Measurements from ENCODE around the gene FBXO45. TPM values are rescaled to one million over a fixed set of nuclear protein-coding genes. Genes with fewer than 3 reads are reported as not detected.

FBXO45 gene
- total and polyA plus RNA-seq, 2 donors (not counting 1 experiment from before 2014, with no cell fraction given), result 0.98 to 4.7 TPM

DNA sequence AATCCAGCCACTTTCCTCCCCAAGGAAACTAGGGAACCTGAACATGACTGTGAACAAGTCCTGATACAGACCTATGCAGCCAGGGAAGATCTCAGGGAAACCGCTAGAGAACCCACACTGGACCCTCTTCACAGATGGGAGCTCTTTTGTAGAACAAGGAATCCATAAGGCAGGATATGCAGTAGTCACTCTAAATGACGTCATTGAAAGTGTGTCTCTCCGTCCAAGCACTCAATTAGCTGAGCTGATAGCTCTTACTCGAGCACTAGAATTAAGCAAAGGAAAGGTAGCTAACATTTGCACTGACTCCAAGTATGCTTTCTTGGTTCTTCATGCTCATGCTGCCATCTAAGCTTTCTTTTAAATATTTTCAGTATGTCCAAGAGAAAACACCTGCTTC, 43.3 kb upstream of the FBXO45 start:
- no peaks in the 10 kb centered on the region for H3K27me3 Mint-ChIP-seq
- peaks cover 7% of the 10 kb centered on the region for H3K4me1 Mint-ChIP-seq
- Histone ChIP-seq H3K9me3 (ENCODE audit: control extremely low read depth in 1 of 3, control insufficient read depth in 2 of 3, insufficient read depth in 1 of 3, low read length in 2 of 3) (peaks cover 1 to 48% (median 22%) of the 10 kb centered on the region in 3 donors), H3K4me1 (ENCODE audit: control insufficient read depth in 2 of 2, insufficient read depth in 2 of 2, low read length in 2 of 2) (peaks cover 6 to 8% of the 10 kb centered on the region in 2 donors), H2AFZ (ENCODE audit: insufficient read depth, low read depth, low read length, poor library complexity, severe bottlenecking) (no peak overlapping the region), H3K9ac (ENCODE audit: low read length) (no peak overlapping the region), H3K79me2 (ENCODE audit: control insufficient read depth, insufficient read depth, low read length) (no peaks in the 10 kb centered on the region), H3K4me3 (ENCODE audit: control extremely low read depth in 1 of 5, extremely low read depth in 1 of 5, insufficient read depth in 1 of 5, low read depth in 2 of 5, low read length in 4 of 5) (no peak overlapping the region), H3K27ac (ENCODE audit: low read length in 2 of 2) (no peak overlapping the region), H3K36me3 (replicated peaks in 1 of 2; ENCODE audit: control extremely low read depth in 1 of 2, control insufficient read depth in 1 of 2, extremely low read depth in 1 of 2, insufficient read depth in 2 of 2, low read length in 1 of 2) (no peaks in the 10 kb centered on the region), H4K20me1 (ENCODE audit: control insufficient read depth, insufficient read depth, low read length, poor library complexity, severe bottlenecking) (no peaks in the 10 kb centered on the region), H3K4me2 (replicated peaks; ENCODE audit: low read depth, low read length, poor library complexity, severe bottlenecking) (no peak overlapping the region), H3K27me3 (replicated peaks in 1 of 4; ENCODE audit: control extremely low read depth in 1 of 4, control insufficient read depth in 3 of 4, insufficient read depth in 4 of 4, low read length in 3 of 4) (peaks cover 0 to 2% (median 0%) of the 10 kb centered on the region in 4 experiments)
- no peak overlapping the region for H3K27ac Mint-ChIP-seq
- 84% methylated on average over 3 of the region's 4 CpGs for WGBS (ENCODE audit: insufficient coverage)
- H3K9me3 Mint-ChIP-seq (ENCODE audit: insufficient read depth), result peaks cover 19% of the 10 kb centered on the region
- intact Hi-C loops (cut with micrococcal nuclease), result loop anchor here (5.0 kb wide), 1 partner anchor 273 kb away; no protein-coding TSS in a partner anchor
- CTCF ChIA-PET, result interaction anchor here (1.3 kb wide), 1 partner anchor 11 kb away, joined by 3 read pairs; no protein-coding TSS in a partner anchor
- DNase-seq (no peak), ATAC-seq (ENCODE audit: low read depth) (no peak)
- TF ChIP-seq EZH2 (IDR thresholded peaks at IDR 0.05; ENCODE audit: borderline replicate concordance, insufficient read depth, low read depth, low read length, poor library complexity, severe bottlenecking) (no peak), CTCF (IDR thresholded peaks at IDR 0.05) (no peak)
- no peak overlapping the region for H3K4me3 Mint-ChIP-seq
- POLR2A ChIA-PET, result no interaction called here

GRCh38 chr3:196528639-196529233, 39.7 kb upstream of the FBXO45 start:
- no peaks in the 10 kb centered on the region for H3K79me2 ChIP-seq (ENCODE audit: control insufficient read depth, insufficient read depth, low read length)
- Mint-ChIP-seq H3K27me3 (peaks cover 3% of the 10 kb centered on the region), H3K4me1 (peaks cover 7% of the 10 kb centered on the region), H3K4me3 (peak overlapping the region; percentile 84), H3K27ac (peak overlapping the region; percentile 73), H3K9me3 (ENCODE audit: insufficient read depth) (no peaks in the 10 kb centered on the region)
- peak overlapping the region; percentile 78 for H3K4me2 ChIP-seq (replicated peaks; ENCODE audit: low read depth, low read length, poor library complexity, severe bottlenecking)
- no peaks in the 10 kb centered on the region for H4K20me1 ChIP-seq (ENCODE audit: control insufficient read depth, insufficient read depth, low read length, poor library complexity, severe bottlenecking)
- WGBS (ENCODE audit: insufficient coverage), result 3% methylated on average over 51 of the region's 52 CpGs
- H2AFZ ChIP-seq (ENCODE audit: insufficient read depth, low read depth, low read length, poor library complexity, severe bottlenecking), result peak overlapping the region; percentile 77
- ATAC-seq (ENCODE audit: low read depth) (peak; percentile 98), DNase-seq (peak; percentile 83)
- CTCF ChIA-PET, result interaction anchor here (0.7 to 1.9 kb wide), 27 partner anchors 8 to 446 kb away, joined by 3 to 9 read pairs (median 5); partner anchors contain the start of genes CEP19, FBXO45, NRROS and PAK2
- POLR2A ChIA-PET, result interaction anchor here (0.7 to 1.1 kb wide), 6 partner anchors 25 to 339 kb away, joined by 3 to 7 read pairs (median 3); partner anchors contain the start of genes FBXO45, RNF168, SENP5 and WDR53
- peaks cover 0 to 2% (median 0%) of the 10 kb centered on the region in 4 experiments for H3K27me3 ChIP-seq (replicated peaks in 1 of 4; ENCODE audit: control extremely low read depth in 1 of 4, control insufficient read depth in 3 of 4, insufficient read depth in 4 of 4, low read length in 3 of 4)
- peaks cover 0 to 25% (median 0%) of the 10 kb centered on the region in 3 donors for H3K9me3 ChIP-seq (ENCODE audit: control extremely low read depth in 1 of 3, control insufficient read depth in 2 of 3, insufficient read depth in 1 of 3, low read length in 2 of 3)
- no peak overlapping the region for H3K27ac ChIP-seq (ENCODE audit: low read length in 2 of 2)
- peak overlapping the region; percentile 58 for H3K9ac ChIP-seq (ENCODE audit: low read length)
- peak overlapping the region; percentile 38 to 60 (median 38) for H3K4me3 ChIP-seq (ENCODE audit: control extremely low read depth in 1 of 5, extremely low read depth in 1 of 5, insufficient read depth in 1 of 5, low read depth in 2 of 5, low read length in 4 of 5)
- no peaks in the 10 kb centered on the region for H3K36me3 ChIP-seq (replicated peaks in 1 of 2; ENCODE audit: control extremely low read depth in 1 of 2, control insufficient read depth in 1 of 2, extremely low read depth in 1 of 2, insufficient read depth in 2 of 2, low read length in 1 of 2)
- TF ChIP-seq CTCF (IDR thresholded peaks at IDR 0.05) (peak; percentile 82), EZH2 (IDR thresholded peaks at IDR 0.05; ENCODE audit: borderline replicate concordance, insufficient read depth, low read depth, low read length, poor library complexity, severe bottlenecking) (no peak)
- H3K4me1 ChIP-seq (ENCODE audit: control insufficient read depth in 2 of 2, insufficient read depth in 2 of 2, low read length in 2 of 2), result peaks cover 6 to 8% of the 10 kb centered on the region in 2 donors
- intact Hi-C loops (cut with micrococcal nuclease), result loop anchor here (1.0 to 5.0 kb wide), 3 partner anchors 26 to 276 kb away; partner anchors contain the start of genes FBXO45, RNF168 and WDR53
